Pons (tissue), 1 donor: ENCODE data around the gene OBSCN.

Experiments
- DNase-seq: peaks from one replicate; pipeline ENCODE4 v3.0.0-alpha.2; 2016; ENCODE audit warnings: low spot score

Gene OBSCN

DNA sequence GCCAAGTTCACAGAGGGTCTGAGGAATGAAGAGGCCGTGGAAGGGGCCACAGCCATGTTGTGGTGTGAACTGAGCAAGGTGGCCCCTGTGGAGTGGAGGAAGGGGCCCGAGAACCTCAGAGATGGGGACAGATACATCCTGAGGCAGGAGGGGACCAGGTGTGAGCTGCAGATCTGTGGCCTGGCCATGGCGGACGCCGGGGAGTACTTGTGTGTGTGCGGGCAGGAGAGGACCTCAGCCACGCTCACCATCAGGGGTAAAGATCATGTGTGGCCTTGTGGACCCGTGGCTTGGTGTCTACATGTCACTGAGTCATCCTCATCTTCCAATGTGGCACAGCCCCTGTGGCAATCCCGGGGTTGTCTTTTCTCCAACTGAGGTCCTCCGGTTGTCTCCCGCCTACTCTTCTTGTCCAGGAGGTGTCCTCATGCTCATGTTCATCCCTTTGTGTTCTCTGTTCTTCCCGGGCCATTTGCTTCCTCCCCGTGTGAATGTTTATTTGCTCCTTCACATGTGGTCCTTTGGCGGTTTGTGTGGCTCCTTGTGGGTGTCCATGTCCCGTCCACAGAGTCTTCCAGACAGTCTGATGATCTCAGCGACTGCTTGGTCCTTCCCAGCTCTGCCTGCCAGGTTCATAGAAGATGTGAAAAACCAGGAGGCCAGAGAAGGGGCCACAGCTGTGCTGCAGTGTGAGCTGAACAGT lies 84.2 kb downstream of the OBSCN start:
- no peak for DNase-seq

DNA sequence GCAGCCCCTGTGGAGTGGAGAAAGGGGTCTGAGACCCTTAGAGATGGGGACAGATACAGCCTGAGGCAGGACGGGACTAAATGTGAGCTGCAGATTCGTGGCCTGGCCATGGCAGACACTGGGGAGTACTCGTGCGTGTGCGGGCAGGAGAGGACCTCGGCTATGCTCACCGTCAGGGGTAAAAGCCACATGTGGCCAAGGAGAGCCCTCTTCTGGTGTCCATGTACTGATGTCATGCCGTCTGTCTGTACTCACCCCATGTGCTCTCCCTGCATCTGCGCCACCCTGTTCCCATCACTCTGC lies 84.7 kb downstream of the OBSCN start:
- no peak for DNase-seq

DNA sequence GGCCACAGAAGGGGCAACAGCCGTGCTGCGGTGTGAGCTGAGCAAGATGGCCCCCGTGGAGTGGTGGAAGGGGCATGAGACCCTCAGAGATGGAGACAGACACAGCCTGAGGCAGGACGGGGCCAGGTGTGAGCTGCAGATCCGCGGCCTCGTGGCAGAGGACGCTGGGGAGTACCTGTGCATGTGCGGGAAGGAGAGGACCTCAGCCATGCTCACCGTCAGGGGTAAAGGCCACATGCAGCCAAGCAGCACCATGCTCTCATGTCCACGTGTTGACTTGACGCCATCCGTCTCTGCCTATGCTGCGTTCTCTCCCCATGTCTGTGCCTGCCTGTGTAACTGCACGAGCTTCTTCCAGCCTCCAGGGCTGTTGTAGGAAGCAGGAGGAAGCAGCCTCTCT lies 85.5 kb downstream of the OBSCN start:
- DNase-seq, result no peak

DNA sequence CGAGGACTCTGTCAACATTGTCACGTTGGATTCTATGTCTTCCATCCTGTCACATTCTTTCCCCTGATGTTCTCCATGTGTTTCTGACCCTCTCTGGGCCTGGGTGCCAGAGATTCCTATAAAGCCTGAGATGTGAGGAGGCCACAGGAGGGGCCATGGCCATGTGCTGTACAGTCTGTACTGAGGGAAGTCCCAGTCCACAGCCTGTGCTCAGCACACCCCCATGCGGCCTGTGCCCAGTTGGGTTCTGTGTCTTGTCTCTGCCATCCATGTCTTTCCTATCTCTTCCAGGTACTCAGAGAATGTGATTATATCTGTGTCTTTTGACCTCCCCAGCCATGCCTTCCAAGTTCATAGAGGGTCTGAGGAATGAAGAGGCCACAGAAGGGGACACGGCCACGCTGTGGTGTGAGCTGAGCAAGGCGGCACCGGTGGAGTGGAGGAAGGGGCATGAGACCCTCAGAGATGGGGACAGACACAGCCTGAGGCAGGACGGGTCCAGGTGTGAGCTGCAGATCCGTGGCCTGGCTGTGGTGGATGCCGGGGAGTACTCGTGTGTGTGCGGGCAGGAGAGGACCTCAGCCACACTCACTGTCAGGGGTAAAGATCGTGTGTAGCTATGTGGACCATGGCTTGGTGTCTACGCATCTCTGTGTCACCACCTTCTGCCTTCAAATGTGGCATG lies 86.1 kb downstream of the OBSCN start:
- DNase-seq, result no peak

DNA sequence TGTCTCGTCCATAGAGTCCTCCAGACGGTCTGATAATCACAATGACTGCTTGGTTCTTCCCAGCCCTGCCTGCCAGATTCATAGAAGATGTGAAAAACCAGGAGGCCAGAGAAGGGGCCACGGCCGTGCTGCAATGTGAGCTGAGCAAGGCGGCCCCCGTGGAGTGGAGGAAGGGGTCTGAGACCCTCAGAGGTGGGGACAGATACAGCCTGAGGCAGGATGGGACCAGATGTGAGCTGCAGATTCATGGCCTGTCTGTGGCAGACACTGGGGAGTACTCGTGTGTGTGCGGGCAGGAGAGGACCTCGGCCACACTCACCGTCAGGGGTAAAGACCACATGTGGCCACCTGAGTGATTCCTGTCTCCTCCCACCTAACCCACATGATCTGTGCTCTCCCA lies 86.9 kb downstream of the OBSCN start:
- DNase-seq, result no peak

DNA sequence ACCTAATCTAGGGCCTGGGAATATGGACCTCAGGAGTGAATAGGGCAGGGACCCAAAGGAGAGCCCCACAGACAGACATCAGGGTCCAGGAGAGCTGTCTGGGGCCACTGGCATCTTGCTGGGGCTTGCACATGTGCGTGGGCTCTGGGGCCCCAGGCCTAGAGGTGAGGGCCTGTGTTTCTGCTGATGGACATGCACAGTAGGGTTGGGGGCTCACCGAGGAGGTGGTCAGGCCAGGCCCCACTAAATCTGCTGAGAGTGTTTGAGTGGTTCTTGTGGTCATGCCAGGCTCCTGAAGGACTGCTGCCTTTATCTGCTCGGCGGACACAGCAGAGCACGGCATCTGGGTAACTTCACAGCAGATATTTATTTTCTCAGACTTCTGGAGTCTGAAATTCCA lies 87.4 kb downstream of the OBSCN start:
- DNase-seq, result no peak

DNA sequence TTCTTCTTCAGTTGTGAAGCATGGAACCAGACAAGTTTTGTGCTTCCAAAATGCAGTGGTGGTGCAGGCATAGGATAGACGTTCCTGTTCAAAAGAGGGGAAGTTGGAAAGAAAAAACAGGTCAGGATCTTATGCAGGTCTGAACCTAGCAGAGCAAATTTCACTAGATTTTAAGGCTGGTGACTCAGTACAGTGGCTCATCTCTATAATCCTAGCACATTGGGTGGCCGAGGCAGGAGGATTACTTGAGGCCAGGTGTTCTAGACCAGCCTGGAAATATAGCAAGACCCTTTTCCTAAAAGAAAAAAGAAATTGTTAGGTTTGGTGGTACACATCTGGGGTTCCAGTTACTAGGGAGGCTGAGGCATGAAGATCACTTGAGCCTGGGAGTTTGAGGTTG lies 88.1 kb downstream of the OBSCN start:
- no peak for DNase-seq

DNA sequence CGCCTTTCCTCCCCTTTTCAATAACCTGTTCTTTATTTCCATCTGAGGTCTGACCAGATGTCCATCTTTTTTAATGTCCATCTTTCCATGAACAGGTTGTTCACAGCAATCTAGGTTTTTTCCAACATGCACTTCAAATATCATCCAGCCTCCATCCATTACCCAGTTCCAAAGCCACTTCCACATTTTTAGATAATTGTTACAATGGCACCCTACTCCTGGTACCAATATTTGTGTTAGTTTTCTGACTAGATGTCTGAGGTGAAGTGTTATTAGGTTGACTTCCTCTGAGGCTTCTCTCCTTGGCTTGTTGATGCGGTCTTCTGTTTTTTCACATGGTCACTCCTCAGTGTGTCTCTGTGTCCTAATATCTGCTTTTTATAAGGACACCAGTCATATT lies 89.4 kb downstream of the OBSCN start:
- DNase-seq, result no peak

DNA sequence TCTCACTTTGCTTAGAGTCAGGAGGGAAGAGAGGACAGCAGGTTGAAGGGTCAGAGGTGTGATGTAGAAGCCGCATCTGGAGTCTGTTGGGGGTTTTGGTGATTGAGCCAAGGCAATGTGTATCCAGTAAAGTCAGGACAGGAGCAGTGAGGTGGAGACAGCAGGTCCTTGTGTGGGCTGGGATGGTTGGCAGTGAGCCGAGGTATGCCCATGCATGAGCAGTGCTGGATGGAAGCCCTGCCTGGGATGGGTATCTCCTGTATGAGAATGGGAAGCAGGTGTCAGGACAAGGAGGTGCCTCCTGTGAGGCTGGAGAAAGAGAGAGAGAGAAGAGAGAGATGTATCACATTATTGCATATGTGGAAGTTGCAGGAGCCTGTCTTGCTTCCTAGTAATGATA lies 90.0 kb downstream of the OBSCN start:
- no peak for DNase-seq

DNA sequence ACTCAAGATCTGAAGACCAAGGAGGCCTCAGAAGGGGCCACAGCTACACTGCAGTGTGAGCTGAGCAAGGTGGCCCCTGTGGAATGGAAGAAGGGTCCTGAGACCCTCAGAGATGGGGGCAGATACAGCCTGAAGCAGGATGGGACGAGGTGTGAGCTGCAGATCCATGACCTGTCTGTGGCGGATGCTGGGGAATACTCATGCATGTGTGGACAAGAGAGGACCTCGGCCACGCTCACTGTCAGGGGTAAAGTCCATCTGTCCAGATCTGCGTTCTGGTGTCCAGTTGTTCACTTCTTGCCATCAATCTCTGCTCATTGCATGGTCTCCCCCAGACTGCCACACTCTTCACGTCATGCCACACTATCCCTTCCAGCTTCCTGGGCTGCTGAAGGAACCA lies 90.6 kb downstream of the OBSCN start:
- no peak for DNase-seq

DNA sequence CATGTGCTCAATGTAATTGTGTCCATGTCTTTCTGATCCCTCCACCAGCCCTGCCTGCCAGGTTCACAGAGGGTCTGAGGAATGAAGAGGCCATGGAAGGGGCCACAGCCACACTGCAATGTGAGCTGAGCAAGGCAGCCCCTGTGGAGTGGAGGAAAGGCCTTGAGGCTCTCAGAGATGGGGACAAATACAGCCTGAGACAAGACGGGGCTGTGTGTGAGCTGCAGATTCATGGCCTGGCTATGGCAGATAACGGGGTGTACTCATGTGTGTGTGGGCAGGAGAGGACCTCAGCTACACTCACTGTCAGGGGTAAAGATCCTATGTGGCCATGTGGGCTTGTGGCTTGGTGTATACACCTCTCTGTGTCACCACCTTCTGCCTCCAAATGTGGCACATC lies 91.4 kb downstream of the OBSCN start:
- DNase-seq, result no peak

DNA sequence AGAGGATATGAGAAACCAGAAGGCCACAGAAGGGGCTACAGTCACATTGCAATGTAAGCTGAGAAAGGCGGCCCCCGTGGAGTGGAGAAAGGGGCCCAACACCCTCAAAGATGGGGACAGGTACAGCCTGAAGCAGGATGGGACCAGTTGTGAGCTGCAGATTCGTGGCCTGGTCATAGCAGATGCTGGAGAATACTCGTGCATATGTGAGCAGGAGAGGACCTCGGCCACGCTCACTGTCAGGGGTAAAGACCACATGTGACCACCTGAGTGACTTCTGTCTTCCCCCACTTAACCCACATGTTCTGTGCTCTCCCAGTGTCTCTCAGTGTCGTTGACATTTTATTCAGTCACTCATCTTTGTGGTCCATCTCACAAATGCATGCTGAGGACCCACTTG lies 92.1 kb downstream of the OBSCN start:
- DNase-seq, result no peak

DNA sequence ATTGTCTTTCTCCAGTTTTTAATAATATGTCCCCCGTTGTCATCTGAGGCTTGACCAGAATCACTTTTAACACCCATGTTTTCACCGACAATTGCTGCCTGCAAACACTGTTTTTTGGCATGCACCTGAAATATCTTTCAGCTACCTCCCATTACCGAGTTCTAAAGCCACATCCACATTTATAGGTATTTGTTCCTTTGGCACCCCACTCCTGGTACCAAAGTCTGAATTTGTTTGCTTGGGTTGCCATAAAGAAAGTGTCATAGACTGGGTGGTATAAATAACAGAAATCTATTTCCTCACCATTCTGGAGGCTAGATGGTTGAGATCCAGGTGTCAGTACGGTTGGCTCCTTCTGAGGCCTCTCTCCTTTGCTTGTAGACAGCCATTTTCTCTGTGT lies 94.2 kb downstream of the OBSCN start:
- DNase-seq, result no peak

DNA sequence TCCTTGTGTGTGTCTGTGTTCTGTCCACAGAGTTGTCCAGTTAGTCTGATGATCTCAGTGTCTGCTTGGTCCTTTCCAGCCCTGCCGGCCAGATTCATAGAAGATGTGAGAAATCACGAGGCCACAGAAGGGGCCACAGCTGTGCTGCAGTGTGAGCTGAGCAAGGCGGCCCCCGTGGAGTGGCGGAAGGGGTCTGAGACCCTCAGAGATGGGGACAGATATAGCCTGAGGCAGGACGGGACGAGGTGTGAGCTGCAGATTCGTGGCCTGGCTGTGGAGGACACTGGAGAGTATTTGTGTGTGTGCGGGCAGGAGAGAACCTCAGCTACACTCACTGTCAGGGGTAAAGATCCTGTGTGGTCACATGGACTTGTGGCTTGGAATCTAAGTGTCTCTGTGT lies 95.8 kb downstream of the OBSCN start:
- no peak for DNase-seq

DNA sequence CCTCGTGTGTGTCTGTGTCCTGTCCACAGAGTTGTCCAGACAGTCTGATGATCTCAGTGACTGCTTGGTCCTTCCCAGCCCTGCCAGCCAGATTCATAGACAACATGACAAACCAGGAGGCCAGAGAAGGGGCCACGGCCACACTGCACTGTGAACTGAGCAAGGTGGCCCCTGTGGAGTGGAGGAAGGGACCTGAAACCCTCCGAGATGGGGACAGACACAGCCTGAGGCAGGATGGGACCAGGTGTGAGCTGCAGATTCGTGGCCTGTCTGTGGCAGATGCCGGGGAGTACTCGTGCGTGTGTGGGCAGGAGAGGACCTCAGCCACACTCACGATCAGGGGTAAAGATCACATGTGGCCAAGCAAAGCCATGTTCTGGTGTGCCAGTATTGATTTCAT lies 96.4 kb downstream of the OBSCN start:
- no peak for DNase-seq

DNA sequence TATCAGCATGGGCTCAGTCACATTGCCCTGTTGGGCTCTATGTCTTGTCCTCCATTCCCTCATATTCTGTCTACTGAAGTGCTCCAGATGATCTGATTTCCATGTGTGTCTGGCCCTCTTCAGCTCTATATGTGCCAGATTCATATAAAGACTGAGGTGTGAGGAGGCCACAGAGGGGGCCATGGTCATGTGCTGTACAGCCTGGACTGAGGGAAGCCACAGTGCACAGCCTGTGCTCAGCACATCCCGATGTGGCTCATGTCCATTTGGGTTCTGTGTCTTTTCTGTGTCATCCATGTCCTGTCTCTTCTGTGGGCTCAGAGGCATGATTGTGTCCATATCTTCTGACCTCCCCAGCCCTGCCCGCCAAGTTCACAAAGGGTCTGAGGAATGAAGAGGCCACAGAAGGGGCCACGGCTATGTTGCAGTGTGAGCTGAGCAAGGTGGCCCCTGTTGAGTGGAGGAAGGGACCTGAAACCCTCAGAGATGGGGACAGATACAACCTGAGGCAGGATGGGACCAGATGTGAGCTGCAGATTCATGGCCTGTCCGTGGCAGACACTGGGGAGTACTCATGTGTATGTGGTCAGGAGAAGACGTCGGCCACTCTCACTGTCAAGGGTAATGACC lies 97.0 kb downstream of the OBSCN start:
- no peak for DNase-seq

DNA sequence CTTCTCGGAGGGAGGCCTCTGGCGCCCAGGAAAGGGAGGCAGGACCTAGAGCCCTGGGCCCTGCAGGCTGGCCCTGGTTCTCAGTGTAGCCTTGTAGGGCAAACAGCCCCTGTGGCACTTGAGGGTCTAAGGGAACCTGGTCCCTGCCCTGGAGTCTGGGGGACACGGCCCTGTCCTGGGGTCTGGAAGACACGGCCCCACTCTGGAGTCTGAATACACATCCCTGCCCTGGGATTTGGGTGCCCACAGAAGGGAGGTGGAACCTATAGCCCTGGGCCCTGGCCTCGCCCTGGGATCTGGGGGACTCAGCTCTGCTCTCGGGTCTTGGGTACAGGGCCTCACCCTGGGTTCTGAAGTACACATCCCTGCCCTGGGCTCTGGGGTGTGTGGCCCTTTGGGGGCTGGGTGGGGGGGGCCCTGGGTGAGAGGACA lies 97.9 kb downstream of the OBSCN start:
- DNase-seq, result no peak

DNA sequence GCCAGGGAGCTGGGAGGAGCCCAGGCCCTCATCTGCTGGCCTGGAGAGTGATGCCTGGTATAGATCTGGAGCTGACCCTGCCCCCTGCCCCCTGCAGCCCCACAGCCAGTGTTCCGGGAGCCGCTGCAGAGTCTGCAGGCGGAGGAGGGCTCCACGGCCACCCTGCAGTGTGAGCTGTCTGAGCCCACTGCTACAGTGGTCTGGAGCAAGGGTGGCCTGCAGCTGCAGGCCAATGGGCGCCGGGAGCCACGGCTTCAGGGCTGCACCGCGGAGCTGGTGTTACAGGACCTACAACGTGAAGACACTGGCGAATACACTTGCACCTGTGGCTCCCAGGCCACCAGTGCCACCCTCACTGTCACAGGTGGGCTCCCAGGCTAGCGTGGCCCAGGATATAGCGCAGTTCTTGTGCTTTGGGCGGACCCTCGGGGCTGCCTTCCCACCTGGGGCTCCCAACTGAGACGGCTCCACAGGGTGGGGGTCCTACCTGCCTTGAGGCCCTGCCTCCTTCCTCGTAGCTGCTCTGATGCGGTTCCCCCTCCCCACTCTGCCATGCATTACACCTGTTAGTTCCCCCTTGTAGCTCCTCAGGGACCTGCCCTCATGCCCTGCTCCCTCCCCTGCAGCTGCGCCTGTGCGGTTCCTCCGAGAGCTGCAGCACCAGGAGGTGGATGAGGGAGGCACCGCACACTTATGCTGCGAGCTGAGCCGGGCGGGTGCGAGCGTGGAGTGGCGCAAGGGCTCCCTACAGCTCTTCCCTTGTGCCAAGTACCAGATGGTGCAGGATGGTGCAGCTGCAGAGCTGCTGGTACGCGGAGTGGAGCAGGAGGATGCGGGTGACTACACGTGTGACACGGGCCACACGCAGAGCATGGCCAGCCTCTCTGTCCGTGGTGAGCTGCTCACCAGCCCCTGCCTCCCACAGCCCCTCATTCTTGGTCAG lies 98.7 kb downstream of the OBSCN start:
- no peak for DNase-seq

DNA sequence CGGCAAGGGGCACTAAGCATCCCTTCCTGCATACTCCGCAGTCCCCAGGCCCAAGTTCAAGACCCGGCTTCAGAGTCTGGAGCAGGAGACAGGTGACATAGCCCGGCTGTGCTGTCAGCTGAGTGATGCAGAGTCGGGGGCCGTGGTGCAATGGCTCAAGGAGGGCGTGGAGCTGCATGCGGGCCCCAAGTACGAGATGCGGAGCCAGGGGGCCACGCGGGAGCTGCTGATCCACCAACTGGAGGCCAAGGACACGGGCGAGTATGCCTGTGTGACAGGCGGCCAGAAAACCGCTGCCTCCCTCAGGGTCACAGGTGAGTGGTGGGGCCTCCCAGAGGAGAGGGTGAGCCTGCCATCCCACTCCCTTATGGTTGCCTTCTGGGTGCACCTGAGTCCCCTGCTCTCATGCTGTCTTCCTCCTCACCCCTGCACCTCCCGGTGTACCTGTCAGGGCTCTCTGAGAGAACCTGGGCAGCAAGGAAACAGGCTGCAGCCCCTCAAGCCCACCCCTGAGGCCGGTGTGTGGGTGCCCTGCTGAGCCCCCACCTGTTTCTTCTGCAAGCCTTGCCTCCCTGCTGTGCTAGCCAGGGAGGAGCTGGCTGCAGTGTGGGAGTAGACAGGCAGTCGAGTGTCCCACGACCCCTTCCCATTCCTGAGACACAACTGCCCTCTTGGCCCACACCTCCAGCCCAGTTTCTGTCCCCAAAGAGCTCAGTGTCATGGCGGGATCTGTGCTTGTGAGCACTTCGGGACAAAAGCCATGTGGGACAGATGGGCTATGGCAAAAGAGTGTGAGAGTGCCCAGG lies 99.6 kb downstream of the OBSCN start:
- DNase-seq, result no peak

DNA sequence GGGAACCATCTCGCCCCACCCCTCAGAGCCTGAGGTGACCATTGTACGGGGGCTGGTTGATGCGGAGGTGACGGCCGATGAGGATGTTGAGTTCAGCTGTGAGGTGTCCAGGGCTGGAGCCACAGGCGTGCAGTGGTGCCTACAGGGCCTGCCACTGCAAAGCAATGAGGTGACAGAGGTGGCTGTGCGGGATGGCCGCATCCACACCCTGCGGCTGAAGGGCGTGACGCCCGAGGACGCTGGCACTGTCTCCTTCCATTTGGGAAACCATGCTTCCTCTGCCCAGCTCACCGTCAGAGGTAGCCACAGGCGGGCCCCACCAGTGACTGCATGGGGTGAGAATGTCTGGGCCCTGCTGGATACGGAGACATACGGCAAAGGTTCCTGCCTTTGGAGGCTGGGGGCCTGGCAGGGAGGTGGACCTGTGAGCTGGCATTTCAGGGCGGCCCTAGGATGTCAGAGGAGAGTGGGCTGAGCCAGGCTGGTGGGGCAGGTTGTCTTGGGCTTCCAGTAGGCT lies 100.3 kb downstream of the OBSCN start:
- DNase-seq, result no peak

DNA sequence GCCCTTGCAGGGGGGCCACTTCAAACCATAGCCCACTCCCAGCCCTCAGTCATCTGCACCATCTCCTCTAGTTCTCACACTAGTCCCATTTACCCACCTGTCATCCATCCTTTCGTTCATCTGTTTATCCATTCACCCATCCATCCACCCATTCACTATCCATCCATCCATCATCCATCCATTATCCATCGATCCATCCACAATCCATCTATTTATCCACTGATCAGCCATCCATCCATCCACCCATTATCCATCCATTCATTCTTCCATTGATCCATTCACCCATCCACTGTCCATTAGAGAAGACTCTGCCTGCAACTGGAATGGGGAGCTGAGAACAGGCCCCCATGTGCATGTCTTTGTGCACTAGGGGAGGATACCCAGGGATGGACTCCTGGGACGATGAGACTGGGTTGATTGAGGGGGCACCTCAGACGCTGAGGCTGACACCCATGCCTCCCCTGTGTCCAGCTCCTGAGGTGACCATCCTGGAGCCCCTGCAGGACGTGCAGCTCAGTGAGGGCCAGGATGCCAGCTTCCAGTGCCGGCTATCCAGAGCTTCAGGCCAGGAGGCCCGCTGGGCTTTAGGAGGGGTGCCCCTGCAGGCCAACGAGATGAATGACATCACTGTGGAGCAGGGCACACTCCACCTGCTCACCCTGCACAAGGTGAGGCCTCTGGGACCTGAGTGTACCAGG lies 100.9 kb downstream of the OBSCN start:
- DNase-seq, result no peak
